GM21619 (cell line): ENCODE measurements around the gene ADCY10.
"Not testable (repeated sequence)": the region's sequence is repeated elsewhere in the genome, so short reads cannot be mapped to it uniquely, and the experiment has no call there.

Experiments
- ATAC-seq: cut with Tn5 transposase; IDR thresholded peaks from one replicate; pipeline ENCODE4 v1.9.1; 2021; ENCODE audit not compliant: unreplicated experiment

ADCY10 gene

GRCh38 chr1:167913895-167914496 is at the start of gene ADCY10:
Gene ADCY10, minus strand, starts transcription at chr1:167914134. Its CDS starts 8,994 bp downstream, at chr1:167905140.
- ATAC-seq = no peak

- ATAC-seq = no peak
Measured at GRCh38 chr1:167957710-167958109, 43.8 kb upstream of the ADCY10 start.

- no peak for ATAC-seq
Measured at GRCh38 chr1:167955915-167956314, 42.0 kb upstream of the ADCY10 start.

- no peak for ATAC-seq
Measured at GRCh38 chr1:167950569-167950968, 36.6 kb upstream of the ADCY10 start.

GRCh38 chr1:167949785-167950184 is 35.9 kb upstream of the ADCY10 start:
- ATAC-seq = no peak

GRCh38 chr1:167947733-167948132 is 33.8 kb upstream of the ADCY10 start:
- ATAC-seq = no peak

GRCh38 chr1:167943541-167943940 is 29.6 kb upstream of the ADCY10 start:
- no peak for ATAC-seq

GRCh38 chr1:167940264-167940663 is 26.3 kb upstream of the ADCY10 start:
- ATAC-seq = no peak

GRCh38 chr1:167938080-167938636 is 24.2 kb upstream of the ADCY10 start:
- no peak for ATAC-seq

GRCh38 chr1:167937709-167938010 is 23.7 kb upstream of the ADCY10 start:
- no peak for ATAC-seq

GRCh38 chr1:167936930-167937708 is 23.2 kb upstream of the ADCY10 start, which contains the start of gene MPC2:
Gene MPC2, minus strand, starts transcription at chr1:167937072. Its CDS starts 1,231 bp downstream, at chr1:167935841.
- ATAC-seq = peak; percentile 8

GRCh38 chr1:167936068-167936929 is 22.4 kb upstream of the ADCY10 start, which contains the start of gene DCAF6:
Gene DCAF6, plus strand, starts transcription at chr1:167936683. Its CDS starts 229 bp downstream, at chr1:167936912.
- peak; percentile 71 for ATAC-seq

GRCh38 chr1:167935216-167936067 is 21.5 kb upstream of the ADCY10 start:
- ATAC-seq = peak; percentile 8

GRCh38 chr1:167934426-167935215 is 20.7 kb upstream of the ADCY10 start:
- ATAC-seq = no peak

GRCh38 chr1:167933788-167934187 is 19.9 kb upstream of the ADCY10 start:
- ATAC-seq = no peak

- ATAC-seq = no peak
Measured at GRCh38 chr1:167929725-167930124, 15.8 kb upstream of the ADCY10 start.

- ATAC-seq = not testable (repeated sequence)
Measured at GRCh38 chr1:167928919-167929318, 15.0 kb upstream of the ADCY10 start.

GRCh38 chr1:167928457-167928852 is 14.5 kb upstream of the ADCY10 start:
- no peak for ATAC-seq

- ATAC-seq = peak; percentile 62
Measured at GRCh38 chr1:167927046-167927754, 13.3 kb upstream of the ADCY10 start.
